Gastroesophageal sphincter (tissue), 3 donors: ENCODE results near the gene FAM161B.

Source experiments
- CTCF ChIP-seq, 4 experiments: fragments of 200-600 bp in 2 of 4; fragments of 450-650 bp in 2 of 4; sonication (generic) in 1 of 4; IDR thresholded peaks; one replicate each; pipeline ENCODE4 v1.5.1; 2017 to 2019; ENCODE audit warnings: antibody characterized with exemption in 4 of 4, mild to moderate bottlenecking in 2 of 4, moderate library complexity in 2 of 4
- POLR2A ChIP-seq, 2 donors: fragments of 450-650 bp; IDR thresholded peaks; one replicate each; pipeline ENCODE4 v1.6.1; 2017; ENCODE audit warnings: antibody characterized with exemption in 2 of 2, mild to moderate bottlenecking in 2 of 2, moderate library complexity in 1 of 2

- TF ChIP-seq CTCF (IDR thresholded peaks at IDR 0.05) (no peak), POLR2A (IDR thresholded peaks at IDR 0.05) (no peak)
Observed at GRCh38 chr14:73955674-73956073, 5.8 kb upstream of the FAM161B start.
